Measurements from ENCODE around the gene BEX1.
"Not testable (repeated sequence)": the region's sequence is repeated elsewhere in the genome, so short reads cannot be mapped to it uniquely, and the experiment has no call there.

BEX1 gene

DNA sequence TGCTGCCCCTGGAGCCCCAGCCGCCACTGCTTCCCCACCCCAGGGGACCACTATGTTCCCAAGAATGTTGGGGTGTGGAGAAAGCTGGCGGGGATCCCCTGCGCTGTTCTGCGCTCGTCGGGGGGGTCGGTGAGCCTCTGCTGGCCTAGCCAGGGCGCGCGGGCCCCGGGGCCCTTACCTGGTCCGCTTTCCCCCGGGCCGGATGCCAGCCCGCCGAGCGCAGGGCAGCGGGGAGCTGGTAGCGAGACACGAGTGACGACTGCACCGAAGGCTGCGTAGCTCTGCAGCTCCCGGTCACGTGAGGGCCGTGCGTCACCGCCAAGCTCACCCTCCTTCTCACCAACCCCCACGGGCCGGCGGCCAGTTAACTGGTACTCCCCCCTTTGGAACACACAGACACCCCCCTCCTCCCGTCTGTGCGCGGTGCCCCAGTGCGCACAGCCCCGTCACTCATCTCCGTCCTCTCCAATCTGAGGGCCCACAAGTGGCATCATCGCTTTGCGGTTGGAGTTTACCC, at the start of gene BEX1:
TSS of gene BEX1 (minus strand) at position 254 of the 517 bp plus-strand sequence. CDS start 897 bp downstream, outside the sequence.
- DNase-seq = no peak

DNA sequence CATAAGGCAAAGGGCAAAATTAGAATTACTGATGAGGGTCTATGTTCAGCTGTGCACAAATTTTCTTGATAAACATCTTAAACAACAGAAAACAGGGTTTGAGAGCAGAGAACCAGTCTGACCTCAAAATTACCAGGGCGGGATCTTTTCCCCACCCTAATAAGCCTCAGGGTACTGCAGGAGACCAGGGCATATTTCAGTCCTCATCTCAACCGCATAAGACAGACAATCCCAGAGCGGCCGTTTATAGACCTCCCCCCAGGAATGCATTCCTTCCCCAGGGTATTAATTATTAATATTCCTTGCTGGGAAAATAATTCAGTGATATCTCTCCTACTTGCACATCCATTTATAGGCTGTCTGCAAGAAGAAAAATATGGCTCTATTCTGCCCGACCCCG, 45.5 kb upstream of the BEX1 start:
- not testable (repeated sequence) for DNase-seq

GRCh38 chrX:103107836-103108235, 43.9 kb upstream of the BEX1 start:
- DNase-seq = no peak

DNA sequence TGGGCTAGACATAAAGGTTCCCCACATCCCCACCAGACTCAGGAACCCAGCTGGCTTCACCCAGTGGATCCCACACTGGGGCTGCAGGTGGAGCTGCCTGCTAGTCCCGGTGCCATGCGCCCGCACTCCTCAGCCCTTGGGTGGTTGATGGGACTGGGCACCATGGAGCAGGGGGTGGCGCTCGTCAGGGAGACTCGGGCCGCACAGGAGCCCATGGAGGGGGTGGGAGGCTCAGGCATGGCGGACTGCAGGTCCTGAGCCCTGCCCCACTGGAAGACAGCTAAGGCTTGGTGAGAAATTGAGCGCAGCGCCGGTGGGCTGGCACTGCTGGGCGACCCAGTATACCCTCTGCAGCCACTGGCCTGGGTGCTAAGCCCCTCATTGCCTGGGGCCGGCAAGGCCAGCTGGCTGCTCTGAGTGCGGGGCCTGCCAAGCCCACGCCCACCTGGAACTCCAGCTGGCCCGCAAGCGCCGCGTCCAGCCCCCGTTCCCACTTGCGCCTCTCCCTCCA, 43.3 kb upstream of the BEX1 start:
- DNase-seq = not testable (repeated sequence)

GRCh38 chrX:103104370-103104769, 40.4 kb upstream of the BEX1 start:
- not testable (repeated sequence) for DNase-seq

DNA sequence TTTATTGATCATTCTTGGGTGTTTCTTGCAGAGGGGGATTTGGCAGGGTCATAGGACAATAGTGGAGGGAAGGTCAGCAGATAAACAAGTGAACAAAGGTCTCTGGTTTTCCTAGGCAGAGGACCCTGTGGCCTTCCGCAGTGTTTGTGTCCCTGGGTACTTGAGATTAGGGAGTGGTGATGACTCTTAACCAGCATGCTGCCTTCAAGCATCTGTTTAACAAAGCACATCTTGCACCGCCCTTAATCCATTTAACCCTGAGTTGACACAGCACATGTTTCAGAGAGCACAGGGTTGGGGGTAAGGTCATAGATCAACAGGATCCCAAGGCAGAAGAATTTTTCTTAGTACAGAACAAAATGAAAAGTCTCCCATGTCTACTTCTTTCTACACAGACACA, 39.9 kb upstream of the BEX1 start:
- DNase-seq = not testable (repeated sequence)

DNA sequence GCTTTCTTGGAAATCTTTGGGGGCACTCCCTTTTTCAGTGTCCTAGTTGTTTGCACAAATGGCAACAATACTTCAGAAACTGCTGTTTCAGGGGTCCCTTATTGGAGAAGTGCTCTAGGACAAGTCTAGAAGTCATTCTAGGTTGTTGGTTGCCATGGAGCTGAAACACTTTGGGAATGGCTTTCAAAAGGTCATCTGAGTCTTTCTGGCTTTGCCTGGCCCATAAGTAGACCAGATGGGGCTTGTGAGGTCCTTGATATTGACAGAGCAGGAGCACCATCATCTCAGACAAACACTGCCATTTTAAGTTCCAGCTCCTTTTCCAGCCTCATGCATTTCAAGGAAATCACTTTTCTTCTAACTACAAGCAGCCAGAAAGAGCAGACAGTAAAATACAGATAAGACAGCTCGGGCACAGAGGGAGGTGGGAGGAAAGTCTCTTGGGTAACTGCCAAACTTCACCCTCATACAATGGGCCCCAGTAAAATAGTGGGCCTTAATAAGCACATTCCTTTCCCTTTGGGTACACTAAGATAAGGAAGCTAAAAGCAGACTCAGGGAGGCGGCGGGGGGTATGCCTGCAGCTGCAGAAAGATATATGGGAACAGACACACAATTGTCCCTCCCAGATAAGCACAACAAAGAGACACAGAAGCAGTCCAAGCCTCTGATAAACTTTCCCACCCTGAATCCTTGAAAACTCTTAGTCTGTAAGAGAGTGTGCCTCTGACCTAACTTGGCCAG, 37.5 kb upstream of the BEX1 start:
- no peak for DNase-seq

DNA sequence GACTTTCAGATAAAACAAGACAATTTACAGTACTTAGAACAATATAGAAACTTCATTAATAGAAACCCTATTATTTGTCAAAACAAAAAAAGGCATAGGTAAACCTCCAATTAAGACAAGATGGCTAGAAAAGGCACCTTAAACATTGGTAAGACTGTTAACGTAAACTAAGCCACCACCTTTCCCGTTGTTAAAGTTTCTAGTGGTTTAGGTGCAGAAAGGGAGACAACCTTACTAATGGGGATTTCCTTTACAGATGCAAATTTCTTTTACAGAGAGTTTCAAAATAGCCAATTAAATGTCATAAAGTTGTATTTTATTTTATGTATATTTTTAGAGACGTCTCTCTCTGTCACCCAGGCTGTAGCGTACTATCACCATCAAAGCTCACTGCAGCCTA, 36.5 kb upstream of the BEX1 start:
- DNase-seq = no peak

DNA sequence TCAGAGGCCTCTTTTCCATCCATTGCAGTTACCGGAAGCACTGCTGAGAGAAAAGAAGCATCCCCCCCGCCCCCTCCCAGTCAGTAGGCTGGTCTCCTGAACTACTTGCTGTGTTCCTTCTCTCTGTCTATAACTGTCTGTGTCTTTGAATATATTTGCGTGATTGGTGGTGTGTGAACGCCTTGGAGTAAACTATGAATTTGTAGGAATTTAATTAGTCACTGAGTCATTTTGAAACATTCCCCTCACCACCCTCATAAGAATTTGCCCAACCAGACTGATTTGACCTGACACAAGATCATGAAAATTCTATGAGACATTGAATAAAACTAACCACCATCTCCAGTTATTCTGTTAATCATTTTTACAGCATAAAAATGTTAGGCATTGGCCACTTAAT, 35.7 kb upstream of the BEX1 start:
- DNase-seq = no peak

DNA sequence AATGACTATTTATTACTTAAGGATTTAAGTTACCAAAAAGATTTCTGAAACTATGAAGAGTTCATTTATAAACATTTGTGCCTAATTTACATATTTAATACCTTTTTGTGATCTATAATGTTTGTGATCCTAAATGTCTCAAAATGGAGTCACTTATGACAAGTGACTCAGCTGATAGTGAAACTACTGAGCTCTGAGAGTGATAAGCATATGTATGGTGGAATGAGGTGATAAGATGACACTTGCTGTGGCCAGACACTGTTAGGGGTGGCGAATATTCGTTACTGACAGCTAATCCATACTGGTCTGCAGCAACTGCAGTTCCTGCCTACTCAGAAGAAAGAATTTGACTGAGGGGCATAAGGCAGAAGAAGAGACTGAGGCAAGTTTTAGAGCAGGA, 34.5 kb upstream of the BEX1 start:
- DNase-seq = no peak

GRCh38 chrX:103092942-103093341, 29.0 kb upstream of the BEX1 start, which contains the start of gene NXF3:
Gene NXF3, minus strand, starts transcription at chrX:103093143. Its CDS starts 120 bp downstream, at chrX:103093023.
- DNase-seq = no peak

DNA sequence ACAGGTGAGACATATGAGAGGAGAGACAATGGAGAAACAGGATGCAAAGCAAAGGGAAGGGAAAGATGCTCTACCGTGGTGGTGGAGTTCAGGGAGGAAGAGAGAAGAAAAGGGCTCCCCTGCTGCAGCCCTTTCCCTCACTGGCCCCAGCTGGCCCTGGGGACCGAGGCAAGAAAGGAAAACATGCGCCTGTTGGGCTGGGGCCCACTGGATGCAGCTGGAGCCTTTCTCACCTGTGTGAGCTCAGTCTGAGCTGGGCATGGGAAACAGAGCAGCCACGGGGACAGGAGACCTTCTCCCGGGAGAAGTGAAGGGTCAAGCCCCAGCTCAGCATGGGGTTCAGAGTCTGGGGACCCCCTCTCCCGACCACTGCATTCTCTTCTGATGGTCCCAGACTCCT, 17.1 kb upstream of the BEX1 start:
- no peak for DNase-seq

DNA sequence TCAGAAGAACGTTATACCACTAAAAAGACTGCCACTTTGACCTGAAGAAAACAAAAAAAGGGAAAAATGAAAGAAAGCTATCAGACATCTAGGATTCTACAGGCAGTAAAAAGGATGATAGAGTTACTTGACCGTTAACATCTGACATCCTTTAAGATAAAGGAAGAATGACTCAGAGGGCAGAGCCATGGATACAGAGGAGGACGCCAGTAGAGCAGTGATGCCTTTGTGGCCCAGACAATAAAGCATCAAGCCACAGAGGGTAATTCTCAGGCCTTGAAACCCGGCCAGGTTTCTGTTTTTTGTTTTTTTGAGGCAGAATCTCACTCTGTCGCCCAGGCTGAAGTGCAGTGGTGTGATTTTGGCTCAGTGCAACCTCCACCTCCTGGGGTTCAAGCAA, 9.5 kb upstream of the BEX1 start:
- no peak for DNase-seq

GRCh38 chrX:103066606-103067005, 2.6 kb upstream of the BEX1 start:
- DNase-seq = no peak

GRCh38 chrX:103063191-103063845, 653 bp downstream of the BEX1 start:
- no peak for DNase-seq

GRCh38 chrX:103061486-103061885, 2.5 kb downstream of the BEX1 start:
- no peak for DNase-seq

GRCh38 chrX:103056902-103057301, 7.1 kb downstream of the BEX1 start:
- DNase-seq = no peak

DNA sequence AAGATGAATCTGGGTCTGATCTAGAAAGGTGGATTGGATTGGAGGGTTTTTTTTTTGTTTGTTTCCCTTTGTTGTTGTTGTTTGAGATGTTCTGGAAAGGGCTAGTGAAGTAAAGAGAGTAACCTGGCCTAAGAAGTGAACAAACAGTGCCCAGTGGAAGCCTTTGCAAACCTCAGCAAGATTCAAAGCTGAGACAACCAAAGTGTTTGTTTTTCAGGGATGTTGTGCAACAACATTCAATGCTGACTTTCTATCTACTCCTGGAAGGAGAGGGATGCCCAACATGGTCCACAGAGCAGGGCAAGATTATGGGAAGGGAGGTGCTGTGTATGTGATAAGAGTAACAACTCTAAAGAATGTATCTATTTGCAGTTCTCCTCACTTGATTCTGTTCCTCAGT, 11.3 kb downstream of the BEX1 start:
- DNase-seq = no peak

DNA sequence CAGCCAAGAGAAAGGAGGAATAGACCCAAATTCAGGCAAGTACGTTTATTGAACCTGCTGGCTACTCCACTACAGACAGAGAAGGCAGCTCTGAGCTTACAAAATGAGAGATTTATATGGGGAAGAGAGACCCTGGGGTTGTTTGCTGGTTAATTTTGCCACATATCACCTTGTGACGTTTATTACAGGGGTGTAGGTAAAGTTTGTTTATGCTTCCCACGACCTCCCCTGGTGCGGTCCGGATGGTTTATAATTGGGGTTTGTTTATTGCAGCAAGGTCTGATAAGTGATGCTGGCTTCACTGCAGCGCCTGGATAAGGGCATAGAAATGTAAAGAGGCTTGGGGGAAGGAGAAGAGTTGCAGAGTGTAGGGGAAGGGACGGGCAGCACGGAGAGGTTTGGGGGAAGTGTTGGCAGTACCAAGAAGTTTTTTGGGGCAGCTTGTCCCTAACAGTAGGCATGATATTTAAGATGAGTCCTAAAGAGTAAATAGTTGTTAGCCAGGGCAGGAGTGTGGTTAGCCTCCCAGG, 12.6 kb downstream of the BEX1 start:
- no peak for DNase-seq

GRCh38 chrX:103033371-103033770, 30.6 kb downstream of the BEX1 start:
- not testable (repeated sequence) for DNase-seq

DNA sequence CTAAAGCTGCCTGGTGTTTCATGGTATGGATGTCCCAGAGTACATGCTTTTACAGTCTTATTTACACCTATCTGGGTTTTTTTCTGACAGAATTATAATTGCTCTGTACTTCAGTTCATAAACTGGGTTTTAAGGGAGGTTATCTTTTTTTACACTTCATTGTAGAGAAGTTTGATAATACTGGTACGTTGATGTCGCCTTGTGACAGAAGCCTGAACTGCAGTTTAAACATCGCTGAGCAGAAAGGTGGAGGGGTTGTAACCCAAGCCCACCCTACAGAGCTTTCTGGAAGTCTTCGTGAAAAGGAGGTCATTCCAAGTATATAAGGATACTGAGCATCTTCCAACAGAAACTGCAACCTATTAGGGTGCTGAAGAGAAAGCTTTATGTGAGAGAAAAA, 46.4 kb downstream of the BEX1 start:
- DNase-seq = no peak

- DNase-seq = no peak
Observed at GRCh38 chrX:103012945-103013344, 51.0 kb downstream of the BEX1 start.

Data from CD4-positive, alpha-beta T cell treated with Interleukin-17A for 4 hours (primary cell).